Measurements from ENCODE around the gene ZNF592.

ZNF592 gene

DNA sequence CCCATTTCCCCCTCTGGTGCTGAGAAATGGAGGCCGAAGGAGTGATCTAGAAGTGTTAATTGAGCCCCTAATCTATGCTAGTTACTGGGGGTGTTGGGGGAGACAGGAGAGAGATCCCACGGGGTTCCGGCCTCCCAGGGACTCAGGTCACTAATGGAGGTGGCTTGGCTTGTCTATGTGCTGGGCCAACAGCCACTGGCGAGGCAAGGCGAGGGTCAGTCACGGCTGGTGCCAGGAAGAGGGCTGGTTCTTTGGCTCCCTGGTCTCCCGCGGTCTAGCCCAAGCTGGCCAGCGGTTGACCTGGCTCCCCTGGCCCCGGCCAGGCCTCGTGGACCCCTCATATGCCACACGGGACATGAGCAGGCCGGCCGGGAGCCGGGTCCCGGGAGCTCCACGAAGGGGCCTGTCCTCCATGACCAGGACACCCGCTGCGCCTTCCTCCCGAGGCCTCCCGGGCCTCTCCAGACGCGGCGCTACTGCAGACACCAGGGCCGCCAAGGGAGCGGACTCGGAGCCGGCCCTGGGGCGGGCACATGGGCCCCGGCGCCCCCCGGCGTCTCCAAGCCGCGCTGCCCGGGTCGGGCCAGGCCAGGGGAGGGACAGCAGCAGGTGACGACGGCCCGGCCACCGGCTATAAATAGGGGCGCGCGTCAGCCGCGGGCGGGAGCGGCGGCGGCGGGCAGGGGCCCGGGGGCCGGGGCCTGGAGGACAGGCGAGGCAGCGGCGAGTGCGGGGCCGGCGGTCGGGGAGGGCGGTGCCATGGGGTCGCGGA, 68.5 kb downstream of the ZNF592 start, which contains the start of gene ALPK3:
Gene ALPK3 (plus strand): TSS at position 663 of the 772 bp plus-strand sequence. CDS start 97 bp downstream, at position 760.
- Histone ChIP-seq H3K36me3 (ENCODE audit: control insufficient read depth in 2 of 2, insufficient read depth in 1 of 2, low read length in 2 of 2) (no peaks in the 10 kb centered on the region), H3K4me1 (ENCODE audit: control insufficient read depth, insufficient read depth, low read length) (peaks cover 7% of the 10 kb centered on the region; the same call in 1 of the 2 replicates), H3K9me3 (ENCODE audit: control insufficient read depth, insufficient read depth, low read depth, low read length) (no peaks in the 10 kb centered on the region), H3K4me3 (ENCODE audit: low read depth, low read length) (peak within 1 kb of the TSS; percentile 12), H3K27ac (ENCODE audit: extremely low read depth, low read depth, low read length) (no peak within 1 kb of the TSS)
- TF ChIP-seq HOXA7 (CRISPR knock-in tag; IDR thresholded peaks at IDR 0.05; ENCODE audit: borderline replicate concordance) (no peak), ZNF791 (tag by site-specific recombination; IDR thresholded peaks at IDR 0.05) (no peak), ZNF404 (tag by site-specific recombination; IDR thresholded peaks at IDR 0.05) (no peak), SETDB1 (IDR thresholded peaks at IDR 0.05; ENCODE audit: insufficient read length, low read length) (no peak), ZNF416 (tag by site-specific recombination; IDR thresholded peaks at IDR 0.05) (no peak)
- TF ChIP-seq, protein P1, sequence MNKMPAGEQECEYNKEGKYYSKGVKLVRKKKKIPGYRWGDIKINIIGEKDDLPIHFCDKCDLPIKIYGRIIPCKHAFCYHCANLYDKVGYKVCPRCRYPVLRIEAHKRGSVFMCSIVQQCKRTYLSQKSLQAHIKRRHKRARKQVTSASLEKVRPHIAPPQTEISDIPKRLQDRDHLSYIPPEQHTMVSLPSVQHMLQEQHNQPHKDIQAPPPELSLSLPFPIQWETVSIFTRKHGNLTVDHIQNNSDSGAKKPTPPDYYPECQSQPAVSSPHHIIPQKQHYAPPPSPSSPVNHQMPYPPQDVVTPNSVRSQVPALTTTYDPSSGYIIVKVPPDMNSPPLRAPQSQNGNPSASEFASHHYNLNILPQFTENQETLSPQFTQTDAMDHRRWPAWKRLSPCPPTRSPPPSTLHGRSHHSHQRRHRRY (tag by site-specific recombination; IDR thresholded peaks at IDR 0.05), result no peak
- ChIA-PET CTCF (interaction anchor here (1.0 kb wide), 1 partner anchor 227 kb away, joined by 4 read pairs; no protein-coding TSS in a partner anchor), POLR2A (no interaction called here)

DNA sequence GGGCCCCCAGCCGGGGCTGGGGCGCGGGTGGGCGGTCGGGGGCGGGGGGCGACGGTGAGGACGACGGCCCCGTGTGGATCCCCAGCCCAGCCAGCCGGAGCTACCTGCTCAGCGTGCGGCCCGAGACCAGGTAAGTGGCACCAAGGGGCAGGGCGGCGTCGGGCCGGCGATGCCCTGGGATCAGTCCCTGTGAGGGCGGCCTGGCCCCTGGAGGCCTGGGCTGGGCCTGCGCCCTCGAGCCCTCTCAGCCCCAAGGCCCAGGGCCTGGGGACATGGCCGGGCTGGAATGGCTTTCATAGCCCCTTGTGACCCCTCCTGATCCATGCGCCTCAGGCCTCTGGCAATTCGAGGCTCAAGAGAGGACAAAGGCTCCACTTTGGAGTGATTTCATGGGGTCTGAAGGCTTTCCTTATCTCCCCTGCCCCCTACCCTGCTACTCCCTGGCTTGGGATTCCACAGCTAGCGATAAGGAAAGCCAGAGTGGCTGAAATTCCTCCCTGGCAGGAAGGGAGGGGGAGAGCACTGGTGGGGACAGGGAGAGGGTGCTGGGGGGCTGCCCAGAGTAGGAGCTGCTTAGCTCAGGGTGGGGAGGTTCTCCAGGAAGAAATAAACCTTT, 69.2 kb downstream of the ZNF592 start:
- peak overlapping the region; percentile 12 for H3K4me3 ChIP-seq (ENCODE audit: low read depth, low read length)
- H3K36me3 ChIP-seq (ENCODE audit: control insufficient read depth in 2 of 2, insufficient read depth in 1 of 2, low read length in 2 of 2), result no peaks in the 10 kb centered on the region
- ChIA-PET CTCF (interaction anchor here (0.7 to 2.0 kb wide), 3 partner anchors 13 to 93 kb away, joined by 3 to 5 read pairs (median 3); no protein-coding TSS in a partner anchor), POLR2A (no interaction called here)
- H3K4me1 ChIP-seq (ENCODE audit: control insufficient read depth, insufficient read depth, low read length), result peaks cover 7% of the 10 kb centered on the region; the same call in 1 of the 2 replicates
- H3K27ac ChIP-seq (ENCODE audit: extremely low read depth, low read depth, low read length), result no peak overlapping the region
- no peaks in the 10 kb centered on the region for H3K9me3 ChIP-seq (ENCODE audit: control insufficient read depth, insufficient read depth, low read depth, low read length)
- TF ChIP-seq ZNF777 (tag by site-specific recombination; IDR thresholded peaks at IDR 0.05; ENCODE audit: borderline replicate concordance), result no peak
- TF ChIP-seq, protein P2, sequence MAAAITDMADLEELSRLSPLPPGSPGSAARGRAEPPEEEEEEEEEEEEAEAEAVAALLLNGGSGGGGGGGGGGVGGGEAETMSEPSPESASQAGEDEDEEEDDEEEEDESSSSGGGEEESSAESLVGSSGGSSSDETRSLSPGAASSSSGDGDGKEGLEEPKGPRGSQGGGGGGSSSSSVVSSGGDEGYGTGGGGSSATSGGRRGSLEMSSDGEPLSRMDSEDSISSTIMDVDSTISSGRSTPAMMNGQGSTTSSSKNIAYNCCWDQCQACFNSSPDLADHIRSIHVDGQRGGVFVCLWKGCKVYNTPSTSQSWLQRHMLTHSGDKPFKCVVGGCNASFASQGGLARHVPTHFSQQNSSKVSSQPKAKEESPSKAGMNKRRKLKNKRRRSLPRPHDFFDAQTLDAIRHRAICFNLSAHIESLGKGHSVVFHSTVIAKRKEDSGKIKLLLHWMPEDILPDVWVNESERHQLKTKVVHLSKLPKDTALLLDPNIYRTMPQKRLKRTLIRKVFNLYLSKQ (tag by site-specific recombination; IDR thresholded peaks at IDR 0.05; ENCODE audit: borderline replicate concordance), result no peak
- TF ChIP-seq, protein P3, sequence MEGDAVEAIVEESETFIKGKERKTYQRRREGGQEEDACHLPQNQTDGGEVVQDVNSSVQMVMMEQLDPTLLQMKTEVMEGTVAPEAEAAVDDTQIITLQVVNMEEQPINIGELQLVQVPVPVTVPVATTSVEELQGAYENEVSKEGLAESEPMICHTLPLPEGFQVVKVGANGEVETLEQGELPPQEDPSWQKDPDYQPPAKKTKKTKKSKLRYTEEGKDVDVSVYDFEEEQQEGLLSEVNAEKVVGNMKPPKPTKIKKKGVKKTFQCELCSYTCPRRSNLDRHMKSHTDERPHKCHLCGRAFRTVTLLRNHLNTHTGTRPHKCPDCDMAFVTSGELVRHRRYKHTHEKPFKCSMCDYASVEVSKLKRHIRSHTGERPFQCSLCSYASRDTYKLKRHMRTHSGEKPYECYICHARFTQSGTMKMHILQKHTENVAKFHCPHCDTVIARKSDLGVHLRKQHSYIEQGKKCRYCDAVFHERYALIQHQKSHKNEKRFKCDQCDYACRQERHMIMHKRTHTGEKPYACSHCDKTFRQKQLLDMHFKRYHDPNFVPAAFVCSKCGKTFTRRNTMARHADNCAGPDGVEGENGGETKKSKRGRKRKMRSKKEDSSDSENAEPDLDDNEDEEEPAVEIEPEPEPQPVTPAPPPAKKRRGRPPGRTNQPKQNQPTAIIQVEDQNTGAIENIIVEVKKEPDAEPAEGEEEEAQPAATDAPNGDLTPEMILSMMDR (tag by site-specific recombination; IDR thresholded peaks at IDR 0.05), result no peak
- TF ChIP-seq REPIN1 (tag by site-specific recombination; IDR thresholded peaks at IDR 0.05; ENCODE audit: low read depth), result no peak
- no peak for TF ChIP-seq ZNF133 (tag by site-specific recombination; IDR thresholded peaks at IDR 0.05)
- TF ChIP-seq ZNF19 (tag by site-specific recombination; IDR thresholded peaks at IDR 0.05; ENCODE audit: low read depth), result no peak
- TF ChIP-seq ZNF214 (tag by site-specific recombination; IDR thresholded peaks at IDR 0.05; ENCODE audit: borderline replicate concordance), result no peak
- no peak for TF ChIP-seq HOXD13 (CRISPR knock-in tag; IDR thresholded peaks at IDR 0.05; ENCODE audit: borderline replicate concordance)
- TF ChIP-seq ZNF549 (tag by site-specific recombination; IDR thresholded peaks at IDR 0.05), result no peak
- TF ChIP-seq, protein P4, sequence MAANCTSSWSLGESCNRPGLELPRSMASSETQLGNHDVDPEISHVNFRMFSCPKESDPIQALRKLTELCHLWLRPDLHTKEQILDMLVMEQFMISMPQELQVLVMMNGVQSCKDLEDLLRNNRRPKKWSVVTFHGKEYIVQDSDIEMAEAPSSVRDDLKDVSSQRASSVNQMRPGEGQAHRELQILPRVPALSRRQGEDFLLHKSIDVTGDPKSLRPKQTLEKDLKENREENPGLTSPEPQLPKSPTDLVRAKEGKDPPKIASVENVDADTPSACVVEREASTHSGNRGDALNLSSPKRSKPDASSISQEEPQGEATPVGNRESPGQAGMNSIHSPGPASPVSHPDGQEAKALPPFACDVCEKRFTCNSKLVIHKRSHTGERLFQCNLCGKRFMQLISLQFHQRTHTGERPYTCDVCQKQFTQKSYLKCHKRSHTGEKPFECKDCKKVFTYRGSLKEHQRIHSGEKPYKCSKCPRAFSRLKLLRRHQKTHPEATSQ (tag by site-specific recombination; IDR thresholded peaks at IDR 0.05), result no peak
- no peak for TF ChIP-seq ZBTB1 (tag by site-specific recombination; IDR thresholded peaks at IDR 0.05)
- no peak for TF ChIP-seq ZNF791 (tag by site-specific recombination; IDR thresholded peaks at IDR 0.05)
- TF ChIP-seq ZNF426 (tag by site-specific recombination; IDR thresholded peaks at IDR 0.05), result no peak
- TF ChIP-seq KLF10 (tag by site-specific recombination; IDR thresholded peaks at IDR 0.05), result no peak
- no peak for TF ChIP-seq ZNF146 (tag by site-specific recombination; IDR thresholded peaks at IDR 0.05)
- TF ChIP-seq, protein P5, sequence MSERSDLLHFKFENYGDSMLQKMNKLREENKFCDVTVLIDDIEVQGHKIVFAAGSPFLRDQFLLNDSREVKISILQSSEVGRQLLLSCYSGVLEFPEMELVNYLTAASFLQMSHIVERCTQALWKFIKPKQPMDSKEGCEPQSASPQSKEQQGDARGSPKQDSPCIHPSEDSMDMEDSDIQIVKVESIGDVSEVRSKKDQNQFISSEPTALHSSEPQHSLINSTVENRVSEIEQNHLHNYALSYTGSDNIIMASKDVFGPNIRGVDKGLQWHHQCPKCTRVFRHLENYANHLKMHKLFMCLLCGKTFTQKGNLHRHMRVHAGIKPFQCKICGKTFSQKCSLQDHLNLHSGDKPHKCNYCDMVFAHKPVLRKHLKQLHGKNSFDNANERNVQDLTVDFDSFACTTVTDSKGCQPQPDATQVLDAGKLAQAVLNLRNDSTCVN (tag by site-specific recombination; optimal IDR thresholded peaks at IDR 0.05), result no peak
- TF ChIP-seq, protein P6, sequence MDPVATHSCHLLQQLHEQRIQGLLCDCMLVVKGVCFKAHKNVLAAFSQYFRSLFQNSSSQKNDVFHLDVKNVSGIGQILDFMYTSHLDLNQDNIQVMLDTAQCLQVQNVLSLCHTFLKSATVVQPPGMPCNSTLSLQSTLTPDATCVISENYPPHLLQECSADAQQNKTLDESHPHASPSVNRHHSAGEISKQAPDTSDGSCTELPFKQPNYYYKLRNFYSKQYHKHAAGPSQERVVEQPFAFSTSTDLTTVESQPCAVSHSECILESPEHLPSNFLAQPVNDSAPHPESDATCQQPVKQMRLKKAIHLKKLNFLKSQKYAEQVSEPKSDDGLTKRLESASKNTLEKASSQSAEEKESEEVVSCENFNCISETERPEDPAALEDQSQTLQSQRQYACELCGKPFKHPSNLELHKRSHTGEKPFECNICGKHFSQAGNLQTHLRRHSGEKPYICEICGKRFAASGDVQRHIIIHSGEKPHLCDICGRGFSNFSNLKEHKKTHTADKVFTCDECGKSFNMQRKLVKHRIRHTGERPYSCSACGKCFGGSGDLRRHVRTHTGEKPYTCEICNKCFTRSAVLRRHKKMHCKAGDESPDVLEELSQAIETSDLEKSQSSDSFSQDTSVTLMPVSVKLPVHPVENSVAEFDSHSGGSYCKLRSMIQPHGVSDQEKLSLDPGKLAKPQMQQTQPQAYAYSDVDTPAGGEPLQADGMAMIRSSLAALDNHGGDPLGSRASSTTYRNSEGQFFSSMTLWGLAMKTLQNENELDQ (tag by site-specific recombination; IDR thresholded peaks at IDR 0.05; ENCODE audit: low read depth), result no peak
- no peak for TF ChIP-seq ZBTB8A (tag by site-specific recombination; IDR thresholded peaks at IDR 0.05)
